8988T (cell line): ENCODE measurements around the gene ELAVL2.

Experiments
- DNase-seq: peaks from one replicate; pipeline ENCODE4 v3.0.0; 2011

The ELAVL2 gene

GRCh38 chr9:23659346-23660006 is 166.6 kb downstream of the ELAVL2 start:
- no peak for DNase-seq

DNA sequence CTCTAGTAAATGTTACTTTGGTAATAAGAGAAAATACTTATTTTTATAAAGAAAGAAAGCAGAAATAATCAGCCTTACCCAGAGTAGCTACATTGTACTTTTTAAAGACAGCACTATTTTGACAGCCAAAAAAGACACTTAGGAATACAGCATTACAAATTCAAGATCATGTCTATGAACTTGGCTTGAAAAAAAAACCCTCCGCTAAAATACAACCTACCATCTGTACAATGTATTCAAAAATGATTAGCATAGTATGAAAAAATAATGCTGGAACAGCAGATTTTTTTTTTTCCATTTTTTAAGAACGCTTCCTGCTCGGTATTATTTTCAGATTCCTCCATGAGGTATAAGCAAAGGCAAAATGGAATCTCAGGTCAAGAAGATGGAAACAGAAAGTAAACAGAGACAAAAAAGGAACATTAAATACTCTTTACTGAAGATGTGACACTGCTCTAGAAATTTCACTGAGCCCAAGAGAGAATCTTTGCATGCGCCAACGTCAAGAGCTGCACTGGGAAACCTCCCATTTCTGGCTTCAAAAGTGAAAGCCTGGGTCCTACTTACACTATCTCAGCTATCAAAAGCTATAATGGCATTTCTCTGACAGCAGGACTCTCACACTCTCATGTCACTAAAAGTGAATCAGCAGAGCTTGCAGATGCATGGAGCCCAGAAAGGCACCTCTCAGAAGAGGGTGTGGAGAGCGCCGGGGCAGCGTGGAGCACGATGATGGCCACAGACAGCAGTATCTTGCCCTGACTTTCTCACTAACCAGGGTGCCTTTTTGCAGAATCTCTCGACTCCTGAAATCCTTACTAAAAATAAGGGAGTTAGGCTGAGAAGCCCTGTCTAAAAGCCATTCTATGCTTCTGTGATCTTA is 167.4 kb downstream of the ELAVL2 start:
- DNase-seq, result no peak

DNA sequence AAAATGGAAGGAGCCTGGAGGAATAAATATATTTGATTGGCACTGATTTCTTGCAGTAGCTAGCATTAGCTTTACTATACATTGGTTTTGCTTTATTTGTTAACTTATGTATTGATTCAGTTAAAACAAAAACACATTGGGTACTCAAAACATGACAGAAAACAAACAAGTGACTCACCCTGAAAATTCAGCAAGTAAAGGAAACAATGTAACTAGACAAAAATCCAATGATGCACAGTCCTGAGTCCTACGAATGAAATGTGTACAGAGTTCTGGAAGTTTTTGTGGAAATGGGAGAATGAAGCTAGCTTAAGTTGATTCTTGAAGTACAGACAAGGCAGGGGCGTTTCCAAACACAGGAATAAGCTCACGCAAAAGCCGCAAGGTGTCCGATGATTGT is 175.0 kb downstream of the ELAVL2 start:
- DNase-seq, result no peak

GRCh38 chr9:23648651-23649050 is 177.4 kb downstream of the ELAVL2 start:
- no peak for DNase-seq

DNA sequence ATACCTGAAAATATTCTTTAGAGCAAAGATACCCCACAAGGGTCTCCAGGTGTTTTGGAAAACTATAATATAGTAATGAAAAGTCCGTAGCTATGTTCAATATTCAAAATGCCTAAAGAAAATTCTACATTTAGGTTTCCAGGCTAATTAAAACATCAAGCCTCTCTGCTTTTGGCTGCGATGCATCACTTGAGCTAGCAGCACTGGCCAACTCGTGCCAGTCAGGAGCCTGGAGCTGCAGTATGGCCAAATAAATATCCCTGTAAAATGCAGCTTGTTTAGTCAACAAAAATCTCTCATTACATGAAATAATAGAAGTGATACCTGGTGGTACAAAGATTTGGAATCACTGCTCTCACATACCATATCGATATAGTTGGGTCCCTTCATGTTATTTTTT is 181.1 kb downstream of the ELAVL2 start:
- no peak for DNase-seq

DNA sequence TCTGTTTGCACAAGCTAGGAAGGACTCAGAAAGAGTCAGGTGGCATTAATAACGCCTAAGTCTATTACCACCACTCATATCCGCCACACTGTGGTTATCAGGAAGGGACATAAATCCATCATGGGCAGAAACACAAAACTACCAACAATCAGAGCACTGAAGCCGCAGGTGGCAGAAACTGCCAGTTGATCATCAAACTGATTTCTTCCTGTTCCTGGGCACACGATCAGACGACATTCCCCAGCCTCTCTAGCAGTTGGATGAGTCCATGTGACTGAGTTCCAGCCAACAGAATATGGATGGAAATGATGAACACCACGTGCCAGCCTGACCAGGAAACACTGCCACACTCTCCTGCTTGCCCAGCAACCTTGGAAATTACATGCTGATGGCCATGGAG is 181.7 kb downstream of the ELAVL2 start:
- DNase-seq, result no peak

- no peak for DNase-seq
Measured at GRCh38 chr9:23643656-23644258, 182.3 kb downstream of the ELAVL2 start.
